Measurements from ENCODE around the gene FBN1. TPM values are rescaled to one million over a fixed set of nuclear protein-coding genes. Genes with fewer than 3 reads are reported as not detected.

The FBN1 gene
- total and polyA plus RNA-seq, 2 donors (not counting 3 experiments of a cell fraction or from before 2014, with no cell fraction given) = 107 to 111 TPM

- Histone ChIP-seq H3K9ac (replicated peaks; ENCODE audit: extremely low read depth, insufficient read depth, low read length) (no peak overlapping the region), H3K4me2 (ENCODE audit: insufficient read depth, low read length) (no peak overlapping the region), H3K36me3 (ENCODE audit: control insufficient read depth in 2 of 2, extremely low read depth in 1 of 2, insufficient read depth in 2 of 2, low read length in 2 of 2) (peaks cover 10 to 23% of the 10 kb centered on the region in 2 experiments), H3K9me1 (replicated peaks; ENCODE audit: control insufficient read depth, extremely low read depth, insufficient read depth, low read length) (no peaks in the 10 kb centered on the region), H2AFZ (ENCODE audit: low read depth, low read length) (peak overlapping the region; percentile 40), H3K79me2 (ENCODE audit: control insufficient read depth, insufficient read depth, low read length) (no peaks in the 10 kb centered on the region), H3K4me3 (replicated peaks in 1 of 3; ENCODE audit: insufficient read depth in 1 of 3, low read depth in 1 of 3, low read length in 3 of 3) (no peak overlapping the region), H3K4me1 (ENCODE audit: control insufficient read depth, extremely low read depth, insufficient read depth, low read length) (peaks cover 10% of the 10 kb centered on the region), H3K27ac (ENCODE audit: insufficient read depth, low read depth, low read length) (peak overlapping the region; percentile 34), H3K27me3 (ENCODE audit: control insufficient read depth in 2 of 2, insufficient read depth in 2 of 2, low read length in 2 of 2) (no peaks in the 10 kb centered on the region), H4K20me1 (replicated peaks; ENCODE audit: control insufficient read depth, extremely low read depth, insufficient read depth, low read length) (no peaks in the 10 kb centered on the region), H3K9me3 (replicated peaks; ENCODE audit: control insufficient read depth, insufficient read depth, low read length) (no peaks in the 10 kb centered on the region)
- CTCF ChIA-PET = interaction anchor here (1.0 to 2.7 kb wide), 5 partner anchors 17 to 65 kb away, joined by 3 to 9 read pairs (median 3); no protein-coding TSS in a partner anchor
- BruUV-seq (replicated peaks) = no TSS peak
- TF ChIP-seq FOS (IDR thresholded peaks at IDR 0.05; ENCODE audit: borderline replicate concordance, insufficient read depth, low read length) = no peak
- TF ChIP-seq GATA2 (IDR thresholded peaks at IDR 0.05; ENCODE audit: insufficient read depth, insufficient read length, low read depth, low read length) = no peak
- no peak for TF ChIP-seq JUN (IDR thresholded peaks at IDR 0.05; ENCODE audit: borderline replicate concordance, insufficient read depth, insufficient read length, low read depth)
- dilution Hi-C loops (cut with MboI; ENCODE audit: extremely low pct_ligation_motif_present, low sequenced_read_pairs) = no loop called here
- intact Hi-C loops (cut with micrococcal nuclease) = no loop called here
- peak; percentile 8 for FAIRE-seq
- peak; percentile 56 for DNase-seq (ENCODE audit: low read depth, low spot score)
- POLR2A ChIA-PET = no interaction called here
These were observed 221.5 kb downstream of the FBN1 start for GRCh38 chr15:48423896-48424475.

GRCh38 chr15:48423342-48423741, 222.2 kb downstream of the FBN1 start:
- H3K9me1 ChIP-seq (replicated peaks; ENCODE audit: control insufficient read depth, extremely low read depth, insufficient read depth, low read length) = no peaks in the 10 kb centered on the region
- H3K4me1 ChIP-seq (ENCODE audit: control insufficient read depth, extremely low read depth, insufficient read depth, low read length) = peaks cover 10% of the 10 kb centered on the region
- no peaks in the 10 kb centered on the region for H3K27me3 ChIP-seq (ENCODE audit: control insufficient read depth in 2 of 2, insufficient read depth in 2 of 2, low read length in 2 of 2)
- BruUV-seq (replicated peaks) = no TSS peak
- ChIA-PET CTCF (interaction anchor here (0.7 to 2.7 kb wide), 4 partner anchors 17 to 65 kb away, joined by 3 to 9 read pairs (median 4); no protein-coding TSS in a partner anchor), POLR2A (no interaction called here)
- H3K27ac ChIP-seq (ENCODE audit: insufficient read depth, low read depth, low read length) = no peak overlapping the region
- no peak for FAIRE-seq
- H3K4me2 ChIP-seq (ENCODE audit: insufficient read depth, low read length) = no peak overlapping the region
- no peaks in the 10 kb centered on the region for H3K79me2 ChIP-seq (ENCODE audit: control insufficient read depth, insufficient read depth, low read length)
- intact Hi-C loops (cut with micrococcal nuclease) = no loop called here
- dilution Hi-C loops (cut with MboI; ENCODE audit: extremely low pct_ligation_motif_present, low sequenced_read_pairs) = no loop called here
- no peak overlapping the region for H3K9ac ChIP-seq (replicated peaks; ENCODE audit: extremely low read depth, insufficient read depth, low read length)
- H3K4me3 ChIP-seq (replicated peaks in 1 of 3; ENCODE audit: insufficient read depth in 1 of 3, low read depth in 1 of 3, low read length in 3 of 3) = no peak overlapping the region
- no peak for DNase-seq (ENCODE audit: low read depth, low spot score)
- no peaks in the 10 kb centered on the region for H3K9me3 ChIP-seq (replicated peaks; ENCODE audit: control insufficient read depth, insufficient read depth, low read length)
- TF ChIP-seq MAX (IDR thresholded peaks at IDR 0.05; ENCODE audit: insufficient read depth, insufficient read length) (no peak), POLR2A (IDR thresholded peaks at IDR 0.05; ENCODE audit: low read depth, low read length) (no peak), FOS (IDR thresholded peaks at IDR 0.05; ENCODE audit: borderline replicate concordance, insufficient read depth, low read length) (no peak), GATA2 (IDR thresholded peaks at IDR 0.05; ENCODE audit: insufficient read depth, insufficient read length, low read depth, low read length) (no peak), MYC (IDR thresholded peaks at IDR 0.05; ENCODE audit: low read depth, low read length) (no peak), POLR2AphosphoS5 (IDR thresholded peaks at IDR 0.05; ENCODE audit: insufficient read depth, low read depth, low read length) (no peak), CTCF (IDR thresholded peaks at IDR 0.05; ENCODE audit: extremely low read depth in 1 of 2, insufficient read depth in 1 of 2, low read depth in 1 of 2, low read length in 2 of 2) (no peak), JUN (IDR thresholded peaks at IDR 0.05; ENCODE audit: borderline replicate concordance, insufficient read depth, insufficient read length, low read depth) (no peak), EZH2 (IDR thresholded peaks at IDR 0.05; ENCODE audit: borderline replicate concordance, low read depth, low read length, severe bottlenecking) (no peak)
- peaks cover 10 to 23% of the 10 kb centered on the region in 2 experiments for H3K36me3 ChIP-seq (ENCODE audit: control insufficient read depth in 2 of 2, extremely low read depth in 1 of 2, insufficient read depth in 2 of 2, low read length in 2 of 2)
- no peak overlapping the region for H2AFZ ChIP-seq (ENCODE audit: low read depth, low read length)
- H4K20me1 ChIP-seq (replicated peaks; ENCODE audit: control insufficient read depth, extremely low read depth, insufficient read depth, low read length) = no peaks in the 10 kb centered on the region

Data from endothelial cell of umbilical vein (primary cell).